ENCODE results near the gene PACSIN2.

Gene PACSIN2

DNA sequence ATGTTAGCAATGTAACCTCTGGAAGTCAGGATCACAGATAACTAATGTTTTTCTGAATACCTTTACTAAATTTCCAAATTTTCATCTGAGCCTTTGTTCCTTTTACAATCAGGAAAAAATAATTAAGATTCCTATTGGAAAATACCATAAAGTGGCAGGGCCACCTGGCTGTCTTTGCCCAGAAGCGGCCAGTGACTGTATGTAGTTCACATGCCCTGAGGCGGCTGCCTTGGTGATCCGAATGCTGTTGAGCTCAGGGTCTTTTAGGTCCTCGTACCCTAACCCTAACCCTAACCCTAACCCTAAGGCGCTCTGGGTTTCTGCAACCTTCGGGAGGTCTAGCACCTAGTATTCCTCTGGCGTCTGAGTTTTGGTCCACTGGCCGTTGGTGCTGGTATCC, 149.4 kb downstream of the PACSIN2 start:
- Histone ChIP-seq H3K4me1 (ENCODE audit: insufficient read depth, low read length) (no peaks in the 10 kb centered on the region), H3K27me3 (ENCODE audit: insufficient read depth, low read length) (no peaks in the 10 kb centered on the region), H3K4me3 (ENCODE audit: low read length) (no peak overlapping the region), H3K27ac (ENCODE audit: low read depth, low read length) (no peak overlapping the region), H3K9ac (ENCODE audit: low read depth, low read length) (no peak overlapping the region), H3K9me3 (ENCODE audit: insufficient read depth, low read depth, low read length) (no peaks in the 10 kb centered on the region), H3K36me3 (ENCODE audit: insufficient read depth, low read length) (peaks cover 6% of the 10 kb centered on the region)
- WGBS = 91% methylated on average over 8 of the region's 8 CpGs

GRCh38 chr22:42863349-42863961, 151.5 kb downstream of the PACSIN2 start:
- H3K4me3 ChIP-seq (ENCODE audit: low read length) = no peak overlapping the region
- WGBS = 92% methylated on average over 4 of the region's 4 CpGs
- H3K9ac ChIP-seq (ENCODE audit: low read depth, low read length) = no peak overlapping the region
- no peak overlapping the region for H3K27ac ChIP-seq (ENCODE audit: low read depth, low read length)
- no peaks in the 10 kb centered on the region for H3K9me3 ChIP-seq (ENCODE audit: insufficient read depth, low read depth, low read length)
- H3K4me1 ChIP-seq (ENCODE audit: insufficient read depth, low read length) = no peaks in the 10 kb centered on the region
- H3K27me3 ChIP-seq (ENCODE audit: insufficient read depth, low read length) = peaks cover 6% of the 10 kb centered on the region; the same call in 1 of the 2 replicates
- no peaks in the 10 kb centered on the region for H3K36me3 ChIP-seq (ENCODE audit: insufficient read depth, low read length)

GRCh38 chr22:42862045-42862734, 152.8 kb downstream of the PACSIN2 start:
- peaks cover 3% of the 10 kb centered on the region; the same call in 1 of the 2 replicates for H3K9me3 ChIP-seq (ENCODE audit: insufficient read depth, low read depth, low read length)
- peaks cover 18% of the 10 kb centered on the region for H3K27me3 ChIP-seq (ENCODE audit: insufficient read depth, low read length)
- H3K9ac ChIP-seq (ENCODE audit: low read depth, low read length) = no peak overlapping the region
- H3K4me1 ChIP-seq (ENCODE audit: insufficient read depth, low read length) = no peaks in the 10 kb centered on the region
- no peak overlapping the region for H3K27ac ChIP-seq (ENCODE audit: low read depth, low read length)
- no peaks in the 10 kb centered on the region for H3K36me3 ChIP-seq (ENCODE audit: insufficient read depth, low read length)
- H3K4me3 ChIP-seq (ENCODE audit: low read length) = no peak overlapping the region
- WGBS = 89% methylated on average over 7 of the region's 7 CpGs

DNA sequence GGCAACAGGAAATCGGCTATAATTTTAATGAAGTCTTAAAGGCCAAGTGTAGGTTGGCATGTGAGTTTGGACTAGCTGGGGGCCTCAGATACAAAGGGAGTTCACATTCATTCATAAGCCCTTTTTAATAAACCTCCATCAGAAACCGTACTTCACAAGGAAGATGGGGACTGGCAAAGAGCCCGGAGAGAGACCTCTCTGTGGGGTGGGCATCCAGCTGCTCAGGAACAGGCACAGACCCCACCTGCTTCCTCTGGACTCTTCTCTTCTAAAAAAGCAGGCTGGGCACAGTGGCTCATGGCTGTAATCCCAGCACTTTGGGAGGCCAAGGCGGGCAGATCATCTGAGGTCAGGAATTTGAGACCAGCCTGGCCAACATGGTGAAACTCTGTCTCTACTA, 154.0 kb downstream of the PACSIN2 start:
- no peak overlapping the region for H3K4me3 ChIP-seq (ENCODE audit: low read length)
- peaks cover 3% of the 10 kb centered on the region; the same call in 1 of the 2 replicates for H3K9me3 ChIP-seq (ENCODE audit: insufficient read depth, low read depth, low read length)
- H3K4me1 ChIP-seq (ENCODE audit: insufficient read depth, low read length) = no peaks in the 10 kb centered on the region
- no peak overlapping the region for H3K27ac ChIP-seq (ENCODE audit: low read depth, low read length)
- peaks cover 20% of the 10 kb centered on the region for H3K27me3 ChIP-seq (ENCODE audit: insufficient read depth, low read length)
- H3K9ac ChIP-seq (ENCODE audit: low read depth, low read length) = no peak overlapping the region
- no peaks in the 10 kb centered on the region for H3K36me3 ChIP-seq (ENCODE audit: insufficient read depth, low read length)
- 89% methylated on average over 4 of the region's 4 CpGs for WGBS

- 95% methylated on average over 14 of the region's 14 CpGs for WGBS
- no peak overlapping the region for H3K4me3 ChIP-seq (ENCODE audit: low read length)
- peaks cover 28% of the 10 kb centered on the region for H3K27me3 ChIP-seq (ENCODE audit: insufficient read depth, low read length)
- H3K4me1 ChIP-seq (ENCODE audit: insufficient read depth, low read length) = no peaks in the 10 kb centered on the region
- H3K9ac ChIP-seq (ENCODE audit: low read depth, low read length) = no peak overlapping the region
- peaks cover 3% of the 10 kb centered on the region; the same call in 1 of the 2 replicates for H3K9me3 ChIP-seq (ENCODE audit: insufficient read depth, low read depth, low read length)
- H3K27ac ChIP-seq (ENCODE audit: low read depth, low read length) = no peak overlapping the region
- H3K36me3 ChIP-seq (ENCODE audit: insufficient read depth, low read length) = no peaks in the 10 kb centered on the region
These were observed 157.0 kb downstream of the PACSIN2 start for GRCh38 chr22:42857845-42858481.

GRCh38 chr22:42856865-42857704, 157.9 kb downstream of the PACSIN2 start, which contains the start of gene ARFGAP3:
Gene ARFGAP3 (minus strand): TSS chr22:42857273. CDS start chr22:42857182, 91 bp downstream.
- Histone ChIP-seq H3K4me1 (ENCODE audit: insufficient read depth, low read length) (no peaks in the 10 kb centered on the region), H3K27ac (ENCODE audit: low read depth, low read length) (peak within 1 kb of the TSS; percentile 54; the same call in 1 of the 2 replicates), H3K9ac (ENCODE audit: low read depth, low read length) (peak within 1 kb of the TSS; percentile 64), H3K27me3 (ENCODE audit: insufficient read depth, low read length) (peaks cover 28% of the 10 kb centered on the region), H3K36me3 (ENCODE audit: insufficient read depth, low read length) (no peaks in the 10 kb centered on the region), H3K9me3 (ENCODE audit: insufficient read depth, low read depth, low read length) (peaks cover 3% of the 10 kb centered on the region; the same call in 1 of the 2 replicates), H3K4me3 (ENCODE audit: low read length) (peak within 1 kb of the TSS; percentile 81)
- WGBS = 10% methylated on average over 111 of the region's 111 CpGs

DNA sequence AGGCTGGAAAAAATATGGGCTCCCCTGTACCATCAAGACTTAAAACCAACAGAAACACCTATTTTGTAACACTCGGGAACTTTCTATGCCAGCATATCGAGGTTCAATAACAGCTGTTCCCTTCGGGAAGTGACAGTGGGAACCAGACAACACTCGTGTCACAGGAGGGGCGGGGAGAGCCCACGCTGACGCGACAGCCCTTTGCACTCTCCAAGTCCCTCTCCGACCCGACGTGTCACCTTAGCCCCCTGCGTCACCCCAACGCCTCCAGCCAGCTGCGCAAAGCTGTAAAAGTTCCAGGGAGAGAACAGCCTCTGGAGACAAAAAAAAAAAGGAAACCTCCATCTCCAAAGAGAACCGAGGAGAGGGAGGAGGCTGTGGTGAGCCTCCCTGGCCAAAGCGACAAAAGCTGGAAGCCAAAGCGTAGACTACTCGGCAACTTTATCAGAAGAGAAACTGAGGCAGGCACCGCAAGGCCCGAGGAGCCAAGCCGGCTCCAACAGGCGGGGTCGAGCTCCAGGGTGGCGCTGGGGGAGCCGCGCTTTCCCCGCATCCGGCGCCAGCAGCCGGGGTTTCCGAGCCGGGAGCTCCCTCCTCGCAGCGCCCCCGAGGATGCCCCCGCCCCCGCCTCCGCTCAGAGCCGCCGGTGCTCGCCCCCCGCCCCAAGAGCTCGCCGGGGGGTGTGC, 158.6 kb downstream of the PACSIN2 start:
- no peaks in the 10 kb centered on the region for H3K4me1 ChIP-seq (ENCODE audit: insufficient read depth, low read length)
- H3K36me3 ChIP-seq (ENCODE audit: insufficient read depth, low read length) = no peaks in the 10 kb centered on the region
- no peak overlapping the region; the same call in 1 of the 2 replicates for H3K27ac ChIP-seq (ENCODE audit: low read depth, low read length)
- H3K9me3 ChIP-seq (ENCODE audit: insufficient read depth, low read depth, low read length) = peaks cover 3% of the 10 kb centered on the region; the same call in 1 of the 2 replicates
- H3K9ac ChIP-seq (ENCODE audit: low read depth, low read length) = peak overlapping the region; percentile 64
- peak overlapping the region; percentile 81 for H3K4me3 ChIP-seq (ENCODE audit: low read length)
- WGBS = 2% methylated on average over 43 of the region's 44 CpGs
- peaks cover 28% of the 10 kb centered on the region for H3K27me3 ChIP-seq (ENCODE audit: insufficient read depth, low read length)

DNA sequence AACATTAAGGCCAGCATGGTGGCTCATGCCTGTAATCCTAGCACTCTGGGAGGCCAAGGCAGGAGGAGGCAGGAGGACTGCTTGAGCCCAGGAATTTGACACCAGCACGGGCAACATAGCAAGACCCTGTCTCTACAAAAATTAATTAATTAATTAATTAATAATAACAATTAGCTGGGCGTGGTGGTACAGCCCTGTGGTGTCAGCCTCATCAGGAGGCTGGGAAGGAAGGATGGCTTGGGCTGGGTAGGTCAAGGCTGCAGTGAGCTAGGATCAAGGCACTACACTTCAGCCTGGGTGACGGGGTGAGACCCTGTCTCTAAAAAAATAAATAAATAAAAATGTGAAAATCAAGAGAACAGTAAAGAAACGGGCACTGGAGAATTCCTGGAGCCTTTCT, 159.2 kb downstream of the PACSIN2 start:
- no peaks in the 10 kb centered on the region for H3K4me1 ChIP-seq (ENCODE audit: insufficient read depth, low read length)
- H3K4me3 ChIP-seq (ENCODE audit: low read length) = peak overlapping the region; percentile 81
- 75% methylated on average over 3 of the region's 4 CpGs for WGBS
- no peak overlapping the region for H3K27ac ChIP-seq (ENCODE audit: low read depth, low read length)
- H3K27me3 ChIP-seq (ENCODE audit: insufficient read depth, low read length) = peaks cover 28% of the 10 kb centered on the region
- no peaks in the 10 kb centered on the region for H3K36me3 ChIP-seq (ENCODE audit: insufficient read depth, low read length)
- H3K9ac ChIP-seq (ENCODE audit: low read depth, low read length) = peak overlapping the region; percentile 64; the same call in 1 of the 2 replicates
- H3K9me3 ChIP-seq (ENCODE audit: insufficient read depth, low read depth, low read length) = peaks cover 3% of the 10 kb centered on the region; the same call in 1 of the 2 replicates

GRCh38 chr22:42855211-42855610, 159.7 kb downstream of the PACSIN2 start:
- H3K27me3 ChIP-seq (ENCODE audit: insufficient read depth, low read length) = peaks cover 28% of the 10 kb centered on the region
- 97% methylated on average over 7 of the region's 8 CpGs for WGBS

DNA sequence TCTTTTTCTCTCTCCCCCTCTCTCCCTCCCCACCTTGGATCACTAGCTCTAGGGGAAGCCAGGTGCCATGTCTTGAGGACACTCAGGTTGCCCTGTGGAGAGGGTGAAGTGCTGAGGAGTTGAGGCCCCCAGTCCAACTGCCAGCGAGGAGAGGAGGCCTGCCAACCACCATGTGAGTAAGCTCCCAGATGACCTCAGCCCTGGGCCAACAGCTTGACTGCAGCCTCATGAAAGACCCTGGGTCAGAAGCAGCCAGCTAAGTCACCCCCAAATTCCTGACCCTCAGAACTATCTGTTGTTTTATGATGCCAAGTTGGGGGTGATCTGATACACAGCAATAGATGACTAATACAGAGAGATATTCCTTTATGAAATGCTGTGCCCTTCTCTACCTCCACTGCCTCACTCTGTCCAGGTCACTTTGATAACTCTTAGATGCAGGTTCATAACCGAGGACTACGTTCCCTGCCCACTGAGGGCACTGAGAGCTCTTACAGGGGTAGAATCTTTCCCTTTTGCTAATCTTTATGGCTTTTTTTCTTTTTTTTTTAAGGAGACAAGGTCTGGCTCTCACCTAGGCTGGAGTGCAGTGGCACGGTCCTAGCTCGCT, 165.9 kb downstream of the PACSIN2 start:
- Histone ChIP-seq H3K27me3 (ENCODE audit: insufficient read depth, low read length) (no peaks in the 10 kb centered on the region), H3K4me1 (ENCODE audit: insufficient read depth, low read length) (no peaks in the 10 kb centered on the region), H3K4me3 (ENCODE audit: low read length) (no peak overlapping the region), H3K9ac (ENCODE audit: low read depth, low read length) (no peak overlapping the region), H3K9me3 (ENCODE audit: insufficient read depth, low read depth, low read length) (no peaks in the 10 kb centered on the region), H3K36me3 (ENCODE audit: insufficient read depth, low read length) (peaks cover 7% of the 10 kb centered on the region; the same call in 1 of the 2 replicates), H3K27ac (ENCODE audit: low read depth, low read length) (no peak overlapping the region)
- 92% methylated on average over 5 of the region's 5 CpGs for WGBS

More at GRCh38 chr22:42855211-42855610, 159.7 kb downstream of the PACSIN2 start:
- Histone ChIP-seq H3K4me1 (ENCODE audit: insufficient read depth, low read length) (no peaks in the 10 kb centered on the region), H3K9ac (ENCODE audit: low read depth, low read length) (no peak overlapping the region), H3K27ac (ENCODE audit: low read depth, low read length) (no peak overlapping the region), H3K36me3 (ENCODE audit: insufficient read depth, low read length) (no peaks in the 10 kb centered on the region), H3K9me3 (ENCODE audit: insufficient read depth, low read depth, low read length) (peaks cover 3% of the 10 kb centered on the region; the same call in 1 of the 2 replicates), H3K4me3 (ENCODE audit: low read length) (no peak overlapping the region)

Data from HUES64 (cell line).